Heart right ventricle (tissue), 16 donors: Measurements from ENCODE around the gene CSNK1D. TPM values are rescaled to one million over a fixed set of nuclear protein-coding genes. Genes with fewer than 3 reads are reported as not detected.

Experiments
- ATAC-seq, 8 donors: fragments of 200-7000 bp; cut with Tn5 transposase; one replicate each; pipeline ENCODE4 v1.9.1; 2020; ENCODE audit warnings: mild to moderate bottlenecking in 8 of 8, moderate library complexity in 8 of 8, moderate number of reproducible peaks in 1 of 8
- DNase-seq, 2 donors: peaks; one replicate each; pipeline ENCODE4 v3.0.0-alpha.2; 2020
- H3K27ac ChIP-seq, 10 donors: fragments of 200-600 bp; sonication (generic) in 2 of 10; one replicate each; pipeline versions ENCODE4 v1.5.0 to v1.8.0; 2020 to 2022; ENCODE audit warnings: mild to moderate bottlenecking in 3 of 10
- H3K27me3 ChIP-seq, 7 donors: fragments of 200-600 bp; one replicate each; pipeline ENCODE4 v1.8.0; 2021 to 2022; ENCODE audit warnings: mild to moderate bottlenecking in 2 of 7
- H3K36me3 ChIP-seq, 9 donors: fragments of 200-600 bp; sonication (generic) in 1 of 9; one replicate each; pipeline versions ENCODE4 v1.5.0 to v1.8.0; 2020 to 2022; ENCODE audit warnings: mild to moderate bottlenecking in 2 of 9
- H3K4me1 ChIP-seq, 9 donors: fragments of 200-600 bp; sonication (generic) in 1 of 9; one replicate each; pipeline versions ENCODE4 v1.5.0 to v1.8.0; 2020 to 2022; ENCODE audit warnings: mild to moderate bottlenecking in 4 of 9
- H3K4me3 ChIP-seq, 10 donors: fragments of 200-600 bp; sonication (generic) in 2 of 10; one replicate each; pipeline versions ENCODE4 v1.5.0 to v1.8.0; 2020 to 2022; ENCODE audit warnings: mild to moderate bottlenecking in 7 of 10, moderate library complexity in 2 of 10
- H3K9me3 ChIP-seq, 11 donors: fragments of 200-600 bp in 10 of 11; sonication (generic) in 2 of 11; one replicate each; pipeline versions ENCODE4 v1.5.0 to v1.8.0; 2013 to 2022; ENCODE audit warnings: mild to moderate bottlenecking in 2 of 11, control low read depth in 1 of 11, moderate library complexity in 1 of 11
- WGBS, 2 donors: extraction: QIAGEN DNeasy Blood & Tissue Kit; methylation state at CpG; one replicate each; pipeline ENCODE4 v1.1.7; 2013; ENCODE audit warnings: inconsistent platforms in 1 of 2; 5-methylcytosine and 5-hydroxymethylcytosine counted together
- intact Hi-C, 10 donors: fragments of 100-400 bp; cut with DNase I; formaldehyde crosslinking; loops; one replicate each; pipeline versions ENCODE4 v1.11.1 to v1.14.2; 2022
- polyA plus RNA-seq, 2 donors: library from polyadenylated mRNA; stranded (reverse); fragments of 200-250 nt; gene quantifications; one replicate each; pipeline ENCODE4 v1.2.3, GENCODE V29; 2013
- total RNA-seq, 10 donors: library from RNA; stranded (reverse); fragmentation: NEBNext Ultra II Directional in 3 of 10; extraction: Animal tissue kit (Norgen Biotek cat#: 25700) in 3 of 10; gene quantifications; one replicate each; pipeline versions ENCODE4 v1.2.1 to v1.2.4, GENCODE V29; 2021 to 2023
- TF ChIP-seq, protein P1 (sequence below), 9 donors: fragments of 200-600 bp; sonication (generic) in 2 of 9; IDR thresholded peaks; one replicate each; pipeline versions ENCODE4 v1.5.0 to v1.8.0; 2021 to 2022; ENCODE audit warnings: antibody characterized with exemption in 9 of 9, mild to moderate bottlenecking in 5 of 9, moderate library complexity in 1 of 9
- donor health status: Arrhythmogenic right ventricular cardiomyopathy.
- donor health status: ischemic (EF 13 %, LVEDD 7.1; RV severe dilation, severe dysfunction).
- donor health status: healthy with polysubstance abuse.
- donor health status: DM: no; HTN: yes; CAD: no.
- donor health status: DM: no; HTN: no; CAD: no.
- donor health status: ischemic (EF 25% LVEDD 6.9; RV normal size, moderate dysfunction).
- donor health status: ischemic (EF 25% LVEDD 5.7; RV mildly dilated, moderate dysfunction).
- donor health status: healthy.
- donor health status: DM: yes; HTN: yes; CAD: no.
- donor health status: Ischemic cardiomyopathy.
- donor health status: ischemic (EF 35%, LVEDD 5.7; RV mildly dilated, moderate dysfunction).
- donor health status: nonischemic (EF 11% LVEDD 7.7; RV severe dilation, severe dysfunction).
- donor health status: DM: yes; HTN: yes; CAD: no.
- donor health status: PGD.
- donor health status: ischemic (EF 29% LVEDD 5.4; RV normal size, mild dysfunction).
- donor health status: nonischemic (EF 23%, LVEDD 6.1; RV moderate dilation, normal function).

The CSNK1D gene
- total and polyA plus RNA-seq, 12 donors: 54.4 to 72.7 (median 66.8) TPM

DNA sequence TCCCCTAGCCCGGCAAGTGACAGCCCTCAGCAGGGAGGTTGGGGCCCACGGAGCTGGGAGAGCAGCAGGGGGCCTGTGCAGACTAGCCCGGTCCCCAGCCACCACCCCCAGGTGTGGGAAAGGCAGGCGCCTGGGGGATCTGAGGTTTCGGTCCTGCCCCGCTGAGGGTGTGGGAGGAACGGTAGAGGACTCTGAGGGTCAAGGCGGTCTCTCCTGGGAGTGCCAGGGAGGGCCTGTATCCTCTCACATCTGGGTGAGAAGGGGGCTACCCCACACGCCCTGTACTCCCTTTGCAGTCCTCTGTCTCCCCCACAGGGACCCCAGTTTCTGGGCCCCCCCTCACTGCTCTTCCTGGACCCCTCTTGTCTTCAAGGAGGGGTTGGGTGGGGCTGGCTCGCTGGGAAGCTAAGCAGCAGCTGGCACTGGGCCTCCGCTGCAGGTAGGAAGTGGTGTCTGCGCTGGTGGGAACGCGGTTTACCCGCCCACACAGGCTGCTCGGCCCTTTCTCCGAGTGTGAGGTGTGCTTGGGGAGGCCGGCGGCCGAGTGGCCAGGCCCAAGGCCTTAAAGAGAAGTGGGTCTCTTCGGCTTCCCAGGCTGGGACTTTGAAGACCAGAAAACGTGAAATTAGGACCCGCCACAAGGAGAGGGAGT, 28.5 kb upstream of the CSNK1D start:
- Histone ChIP-seq H3K4me1 (peaks cover 9 to 67% (median 20%) of the 10 kb centered on the region in 9 donors), H3K27ac (peak overlapping the region in 1 of 10 donors; percentile 61), H3K36me3 (no peaks in the 10 kb centered on the region), H3K4me3 (no peak overlapping the region), H3K27me3 (peaks cover 0 to 42% (median 0%) of the 10 kb centered on the region in 7 donors), H3K9me3 (no peaks in the 10 kb centered on the region)
- 80 to 82% methylated on average over 23 of the region's 23 CpGs for WGBS, 2 donors
- TF ChIP-seq, protein P1, sequence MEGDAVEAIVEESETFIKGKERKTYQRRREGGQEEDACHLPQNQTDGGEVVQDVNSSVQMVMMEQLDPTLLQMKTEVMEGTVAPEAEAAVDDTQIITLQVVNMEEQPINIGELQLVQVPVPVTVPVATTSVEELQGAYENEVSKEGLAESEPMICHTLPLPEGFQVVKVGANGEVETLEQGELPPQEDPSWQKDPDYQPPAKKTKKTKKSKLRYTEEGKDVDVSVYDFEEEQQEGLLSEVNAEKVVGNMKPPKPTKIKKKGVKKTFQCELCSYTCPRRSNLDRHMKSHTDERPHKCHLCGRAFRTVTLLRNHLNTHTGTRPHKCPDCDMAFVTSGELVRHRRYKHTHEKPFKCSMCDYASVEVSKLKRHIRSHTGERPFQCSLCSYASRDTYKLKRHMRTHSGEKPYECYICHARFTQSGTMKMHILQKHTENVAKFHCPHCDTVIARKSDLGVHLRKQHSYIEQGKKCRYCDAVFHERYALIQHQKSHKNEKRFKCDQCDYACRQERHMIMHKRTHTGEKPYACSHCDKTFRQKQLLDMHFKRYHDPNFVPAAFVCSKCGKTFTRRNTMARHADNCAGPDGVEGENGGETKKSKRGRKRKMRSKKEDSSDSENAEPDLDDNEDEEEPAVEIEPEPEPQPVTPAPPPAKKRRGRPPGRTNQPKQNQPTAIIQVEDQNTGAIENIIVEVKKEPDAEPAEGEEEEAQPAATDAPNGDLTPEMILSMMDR (IDR thresholded peaks at IDR 0.05): no peak
- ATAC-seq: no peak
- intact Hi-C loops: loop anchor here in 1 of 10 donors (2.0 kb wide), 1 partner anchor 19 kb away; no protein-coding TSS in a partner anchor
- no peak for DNase-seq

DNA sequence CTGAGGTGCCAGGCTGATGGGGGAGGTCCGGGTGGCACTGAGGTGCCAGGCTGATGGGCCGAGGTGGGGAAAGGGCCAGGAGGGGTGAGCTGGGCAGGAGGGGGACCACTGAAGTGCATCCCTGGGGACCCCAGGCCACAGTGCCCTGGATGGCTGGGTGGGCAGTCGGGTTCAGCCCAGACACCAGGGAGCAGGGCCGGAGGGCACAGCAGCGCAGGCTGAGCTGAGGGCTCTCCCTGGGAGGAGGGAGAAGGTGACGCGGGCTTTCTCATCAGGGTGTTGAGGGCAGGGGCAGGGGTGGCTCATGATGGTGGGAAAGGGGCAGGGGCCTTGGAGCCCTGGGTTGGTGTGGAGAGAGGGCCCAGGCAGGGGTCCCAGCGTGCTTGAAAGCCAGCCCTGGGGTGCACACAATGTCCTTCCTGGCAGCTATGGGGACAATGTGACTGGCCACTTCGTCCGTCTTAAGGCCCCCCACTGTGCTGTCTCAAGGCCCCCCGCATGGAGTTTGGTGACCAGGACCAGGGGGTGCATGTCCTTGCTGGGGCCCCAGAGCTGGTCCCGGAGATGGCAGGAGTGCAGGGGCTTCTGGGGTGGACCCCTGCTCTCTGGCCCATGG, 27.9 kb upstream of the CSNK1D start:
- peaks cover 9 to 73% (median 23%) of the 10 kb centered on the region in 9 donors for H3K4me1 ChIP-seq
- H3K36me3 ChIP-seq: no peaks in the 10 kb centered on the region
- intact Hi-C loops: loop anchor here in 1 of 10 donors (2.0 kb wide), 1 partner anchor 19 kb away; no protein-coding TSS in a partner anchor
- WGBS, 2 donors: 90 to 94% methylated on average over 12 of the region's 12 CpGs
- no peak for ATAC-seq
- TF ChIP-seq, protein P1 (IDR thresholded peaks at IDR 0.05): no peak
- H3K27ac ChIP-seq: peak overlapping the region in 1 of 10 donors; percentile 61
- H3K9me3 ChIP-seq: no peaks in the 10 kb centered on the region
- H3K4me3 ChIP-seq: no peak overlapping the region
- DNase-seq: no peak
- peaks cover 0 to 42% (median 0%) of the 10 kb centered on the region in 7 donors for H3K27me3 ChIP-seq

DNA sequence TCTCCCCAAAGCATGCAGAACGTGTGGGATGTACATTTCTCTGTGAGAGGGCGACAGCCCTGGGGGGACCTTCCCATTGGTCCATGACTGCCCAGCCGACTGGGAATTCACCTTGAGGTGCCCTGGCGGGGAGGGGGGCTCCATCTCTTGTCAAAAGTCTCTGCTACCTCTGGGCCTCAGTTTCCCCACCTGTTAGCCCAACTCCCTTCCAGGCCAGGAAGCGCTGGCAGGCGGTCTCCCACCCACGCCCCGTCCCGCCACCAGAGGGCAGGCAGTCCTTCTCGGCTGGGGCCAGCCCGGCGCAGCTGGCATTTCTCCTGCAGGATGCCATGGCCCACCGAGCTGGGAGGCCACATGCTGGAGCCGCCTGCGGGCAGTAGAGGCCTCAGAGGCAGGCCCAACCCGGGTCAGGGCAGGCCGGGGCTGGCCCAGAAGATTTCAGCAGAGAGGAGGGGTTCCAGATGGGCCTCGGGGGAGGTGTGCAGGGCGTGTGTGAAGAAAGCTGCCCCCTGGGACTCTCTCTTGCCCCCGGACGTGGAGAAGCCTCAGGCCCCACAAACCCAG, 27.3 kb upstream of the CSNK1D start:
- 34 to 38% methylated on average over 21 of the region's 21 CpGs for WGBS, 2 donors
- ATAC-seq (peak in 3 of 8 donors; percentile 20 to 31 (median 24)), DNase-seq (peak; percentile 62 to 72)
- H3K27ac ChIP-seq: peak overlapping the region in 1 of 10 donors; percentile 14
- H3K27me3 ChIP-seq: peaks cover 0 to 36% (median 0%) of the 10 kb centered on the region in 7 donors
- no peak overlapping the region for H3K4me3 ChIP-seq
- H3K36me3 ChIP-seq: no peaks in the 10 kb centered on the region
- H3K4me1 ChIP-seq: peaks cover 9 to 80% (median 25%) of the 10 kb centered on the region in 9 donors
- TF ChIP-seq, protein P1 (IDR thresholded peaks at IDR 0.05): peak; percentile 52 to 85 (median 72)
- no peaks in the 10 kb centered on the region for H3K9me3 ChIP-seq
- intact Hi-C loops: loop anchor here in 1 of 10 donors (2.0 kb wide), 1 partner anchor 20 kb away; no protein-coding TSS in a partner anchor

DNA sequence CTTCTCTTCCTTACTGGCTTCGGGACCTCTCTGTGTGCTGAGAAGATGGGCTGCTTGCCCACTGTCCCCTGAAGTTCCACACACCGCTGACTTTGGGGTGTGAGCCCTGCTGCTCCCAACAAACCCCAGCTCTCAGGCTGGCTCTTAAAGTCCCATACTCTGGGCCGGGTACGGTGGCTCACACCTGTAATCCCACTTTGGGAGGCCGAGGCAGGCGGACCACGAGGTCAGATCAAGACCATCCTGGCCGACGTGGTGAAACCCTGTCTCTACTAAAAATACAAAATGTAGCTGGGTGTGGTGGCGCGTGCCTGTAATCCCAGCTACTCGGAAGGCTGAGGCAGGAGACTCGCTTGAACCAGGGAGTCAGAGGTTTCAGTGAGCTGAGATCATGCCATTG, 26.7 kb upstream of the CSNK1D start:
- no peaks in the 10 kb centered on the region for H3K9me3 ChIP-seq
- WGBS, 2 donors: 94 to 96% methylated on average over 13 of the region's 13 CpGs
- no peak overlapping the region for H3K27ac ChIP-seq
- TF ChIP-seq, protein P1 (IDR thresholded peaks at IDR 0.05): no peak
- H3K36me3 ChIP-seq: no peaks in the 10 kb centered on the region
- peaks cover 9 to 85% (median 25%) of the 10 kb centered on the region in 9 donors for H3K4me1 ChIP-seq
- H3K4me3 ChIP-seq: no peak overlapping the region
- DNase-seq (no peak), ATAC-seq (no peak)
- intact Hi-C loops: loop anchor here in 1 of 10 donors (2.0 kb wide), 1 partner anchor 21 kb away; no protein-coding TSS in a partner anchor
- peaks cover 0 to 32% (median 0%) of the 10 kb centered on the region in 7 donors for H3K27me3 ChIP-seq
